Retinal pigment epithelial cell (primary cell): Measurements from ENCODE around the gene PRAME.

ENCODE experiments used
- DNase-seq: peaks from one replicate; pipeline ENCODE4 v3.0.0-alpha.2; 2010; ENCODE audit warnings: low read depth
- H3K4me3 ChIP-seq: 2 replicates; pipeline ENCODE4 v1.5.1; 2011; ENCODE audit warnings: mild to moderate bottlenecking, low read length, control low read depth, moderate library complexity
- TF ChIP-seq, protein P1 (sequence below): conservative IDR thresholded peaks from 2 replicates; pipeline ENCODE4 v1.5.1; 2011; ENCODE audit warnings: low read depth, low read length, control low read depth, inconsistent platforms

PRAME gene

DNA sequence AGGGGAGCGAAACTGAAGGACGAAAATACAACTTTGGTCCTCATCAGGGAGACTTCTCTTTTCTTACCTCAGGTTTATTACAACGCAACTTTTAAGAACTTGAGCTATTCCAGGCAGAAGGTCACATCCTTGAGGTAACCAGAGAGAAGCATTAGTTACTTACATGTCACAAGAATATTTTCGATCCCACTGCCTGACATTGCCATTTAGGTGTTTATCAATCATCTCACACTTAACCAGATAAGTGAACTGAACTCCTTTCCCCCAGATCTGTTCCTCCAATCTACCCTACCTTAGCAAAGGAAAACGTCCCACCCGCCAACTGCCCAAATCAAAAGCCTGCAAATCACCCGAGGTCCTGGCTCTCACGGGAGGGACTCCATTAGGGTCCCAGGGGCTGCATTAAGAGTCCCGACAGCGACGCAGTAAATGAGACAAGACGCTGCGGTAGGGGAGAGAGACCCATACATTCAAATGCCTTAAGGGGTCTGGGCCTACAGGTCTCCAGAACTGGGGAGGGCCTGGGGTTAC, 51.3 kb downstream of the PRAME start:
- DNase-seq = no peak
- TF ChIP-seq, protein P1, sequence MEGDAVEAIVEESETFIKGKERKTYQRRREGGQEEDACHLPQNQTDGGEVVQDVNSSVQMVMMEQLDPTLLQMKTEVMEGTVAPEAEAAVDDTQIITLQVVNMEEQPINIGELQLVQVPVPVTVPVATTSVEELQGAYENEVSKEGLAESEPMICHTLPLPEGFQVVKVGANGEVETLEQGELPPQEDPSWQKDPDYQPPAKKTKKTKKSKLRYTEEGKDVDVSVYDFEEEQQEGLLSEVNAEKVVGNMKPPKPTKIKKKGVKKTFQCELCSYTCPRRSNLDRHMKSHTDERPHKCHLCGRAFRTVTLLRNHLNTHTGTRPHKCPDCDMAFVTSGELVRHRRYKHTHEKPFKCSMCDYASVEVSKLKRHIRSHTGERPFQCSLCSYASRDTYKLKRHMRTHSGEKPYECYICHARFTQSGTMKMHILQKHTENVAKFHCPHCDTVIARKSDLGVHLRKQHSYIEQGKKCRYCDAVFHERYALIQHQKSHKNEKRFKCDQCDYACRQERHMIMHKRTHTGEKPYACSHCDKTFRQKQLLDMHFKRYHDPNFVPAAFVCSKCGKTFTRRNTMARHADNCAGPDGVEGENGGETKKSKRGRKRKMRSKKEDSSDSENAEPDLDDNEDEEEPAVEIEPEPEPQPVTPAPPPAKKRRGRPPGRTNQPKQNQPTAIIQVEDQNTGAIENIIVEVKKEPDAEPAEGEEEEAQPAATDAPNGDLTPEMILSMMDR = no peak
- peak overlapping the region; percentile 85 for H3K4me3 ChIP-seq

DNA sequence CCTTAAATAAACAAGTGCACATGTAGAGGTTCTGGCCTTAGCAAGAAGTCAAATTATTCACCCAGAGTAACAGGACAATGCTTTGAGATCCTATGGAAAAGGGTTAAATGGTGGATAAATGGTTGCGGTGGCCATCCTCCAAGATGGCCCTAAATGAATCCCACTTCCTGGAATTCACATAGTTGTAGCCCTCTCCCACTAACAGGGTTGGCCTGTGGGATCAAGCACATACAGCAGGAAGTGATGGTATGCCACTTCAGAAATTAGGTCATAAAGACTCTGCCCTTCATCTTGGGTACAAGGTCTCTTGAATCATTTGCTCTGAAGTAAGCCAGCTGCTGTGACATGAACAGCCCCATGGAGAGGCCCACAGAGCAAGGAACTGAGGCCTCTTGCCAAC, 52.3 kb downstream of the PRAME start:
- no peak overlapping the region for H3K4me3 ChIP-seq
- DNase-seq = no peak
- TF ChIP-seq, protein P1 = no peak

GRCh38 chr22:22498267-22498666, 60.8 kb downstream of the PRAME start:
- DNase-seq = no peak
- no peak overlapping the region for H3K4me3 ChIP-seq
- TF ChIP-seq, protein P1 = no peak
